SK-N-SH (cell line): ENCODE measurements around the gene ZBTB3. TPM values are rescaled to one million over a fixed set of nuclear protein-coding genes. Genes with fewer than 3 reads are reported as not detected.

Experiments
- CTCF ChIA-PET: fragments of 300-600, 350-600 bp; formaldehyde crosslinking; extraction: SDS; loops from one replicate; lab custom pipeline; 2021; lab: Yijun Ruan, JAX
- POLR2A ChIA-PET: fragments of 350-600 bp; sonication (Branson Sonifier 250); formaldehyde crosslinking; extraction: SDS; loops from one replicate; lab custom pipeline; 2020; ENCODE audit warnings: antibody characterized with exemption, inconsistent platforms; lab: Yijun Ruan, JAX
- DNase-seq: peaks from one replicate; pipeline ENCODE4 v3.0.0; 2012
- H2AFZ ChIP-seq: fragments of 200-600 bp; sonication (generic); 2 replicates; pipeline ENCODE4 v1.8.1; 2016; ENCODE audit warnings: antibody characterized with exemption, mild to moderate bottlenecking, low read depth
- H3F3A ChIP-seq: fragments of 200-600 bp; sonication (generic); replicated peaks from 2 replicates; pipeline ENCODE3; 2016; ENCODE audit warnings: antibody characterized with exemption, mild to moderate bottlenecking; ENCODE audit not compliant: insufficient read depth
- H3K27ac ChIP-seq, 2 experiments: fragments of 200-500 bp in 1 of 2; fragments of 200-600 bp in 1 of 2; sonication (Bioruptor generic) in 1 of 2; sonication (generic), shearing (Covaris generic) in 1 of 2; 2 replicates each; pipeline versions ENCODE4 v1.5.1 to v1.6.1; 2014 to 2016; ENCODE audit warnings: low read depth in 2 of 2, inconsistent platforms in 1 of 2, low read length in 1 of 2, mild to moderate bottlenecking in 1 of 2, mixed read lengths in 1 of 2
- H3K27me3 ChIP-seq: fragments of 200-600 bp; sonication (generic), shearing (Covaris generic); 2 replicates; pipeline ENCODE4 v1.6.1; 2016; ENCODE audit warnings: mixed run types; ENCODE audit not compliant: insufficient read depth
- H3K36me3 ChIP-seq, 2 experiments: fragments of 200-500 bp in 1 of 2; fragments of 200-600 bp in 1 of 2; sonication (Bioruptor generic) in 1 of 2; sonication (generic) in 1 of 2; replicated peaks in 1 of 2; 2 replicates each; pipeline versions ENCODE3 to v1.5.1; 2014 to 2016; ENCODE audit warnings: low read length in 1 of 2, mild to moderate bottlenecking in 1 of 2; ENCODE audit not compliant: insufficient read depth in 2 of 2, control insufficient read depth in 1 of 2
- H3K4me1 ChIP-seq, 2 experiments: fragments of 200-500 bp in 1 of 2; fragments of 200-600 bp in 1 of 2; sonication (Bioruptor generic) in 1 of 2; sonication (generic), shearing (Covaris generic) in 1 of 2; 2 replicates each; pipeline versions ENCODE4 v1.5.1 to v1.6.1; 2014 to 2016; ENCODE audit warnings: low read depth in 1 of 2, low read length in 1 of 2, mixed run types in 1 of 2; ENCODE audit not compliant: insufficient read depth in 2 of 2, control insufficient read depth in 1 of 2
- H3K4me2 ChIP-seq: fragments of 200-600 bp; sonication (generic), shearing (Covaris generic); 2 replicates; pipeline ENCODE4 v1.6.1; 2017; ENCODE audit warnings: mixed run types
- H3K4me3 ChIP-seq, 2 experiments: fragments of 200-500 bp in 1 of 2; fragments of 200-600 bp in 1 of 2; sonication (Bioruptor generic) in 1 of 2; sonication (generic), shearing (Covaris generic) in 1 of 2; 2 replicates each; pipeline versions ENCODE4 v1.5.1 to v1.8.1; 2014 to 2016; ENCODE audit warnings: low read depth in 2 of 2, inconsistent platforms in 1 of 2, low read length in 1 of 2, mild to moderate bottlenecking in 1 of 2, mixed read lengths in 1 of 2, moderate library complexity in 1 of 2
- H3K79me2 ChIP-seq: fragments of 200-600 bp; sonication (generic); 2 replicates; pipeline ENCODE4 v1.8.1; 2017; ENCODE audit warnings: mild to moderate bottlenecking; ENCODE audit not compliant: insufficient read depth
- H3K9ac ChIP-seq: fragments of 200-600 bp; sonication (generic); 2 replicates; pipeline ENCODE4 v1.6.1; 2017; ENCODE audit warnings: mixed run types
- H3K9me2 ChIP-seq: fragments of 200-600 bp; sonication (generic); 2 replicates; pipeline ENCODE4 v1.6.1; 2017; ENCODE audit warnings: mixed run types
- H3K9me3 ChIP-seq: fragments of 200-600 bp; sonication (generic); 2 replicates; pipeline ENCODE4 v1.6.1; 2017; ENCODE audit warnings: mixed run types, mild to moderate bottlenecking, moderate library complexity
- H4K20me1 ChIP-seq: fragments of 200-600 bp; sonication (generic); 2 replicates; pipeline ENCODE4 v1.6.1; 2017; ENCODE audit warnings: mild to moderate bottlenecking, mixed run types; ENCODE audit not compliant: insufficient read depth
- CHD2 ChIP-seq: fragments of 150-350 bp; IDR thresholded peaks from 2 replicates; pipeline ENCODE4 v1.6.1; 2018; ENCODE audit warnings: low read length; ENCODE audit not compliant: partially characterized antibody
- CTCF ChIP-seq: fragments of 200-600 bp; sonication (generic); IDR thresholded peaks from 2 replicates; pipeline ENCODE4 v1.6.1; 2017; ENCODE audit warnings: antibody characterized with exemption, mild to moderate bottlenecking, moderate library complexity
- ELF1 ChIP-seq: IDR thresholded peaks from 2 replicates; pipeline ENCODE4 v1.4.0; 2012
- EP300 ChIP-seq, 2 experiments: IDR thresholded peaks; 2 replicates each; pipeline versions ENCODE4 v1.4.0 to v1.6.1; 2012; ENCODE audit warnings: borderline replicate concordance in 1 of 2, low read depth in 1 of 2, low read length in 1 of 2
- FOXJ3 ChIP-seq: sonication (generic); formaldehyde crosslinking; IDR thresholded peaks from 2 replicates; pipeline ENCODE4 v1.5.1; 2020; ENCODE audit warnings: mild to moderate bottlenecking, missing genetic modification reagents
- FOXM1 ChIP-seq: IDR thresholded peaks from 2 replicates; pipeline ENCODE4 v1.4.0; 2012; ENCODE audit warnings: low read depth, mild to moderate bottlenecking
- GABPA ChIP-seq: IDR thresholded peaks from 2 replicates; pipeline ENCODE4 v1.4.0; 2012; ENCODE audit warnings: low read depth, mild to moderate bottlenecking
- GATA2 ChIP-seq: sonication (generic); formaldehyde crosslinking; IDR thresholded peaks from 2 replicates; pipeline ENCODE4 v1.5.0; 2020; ENCODE audit warnings: mild to moderate bottlenecking, missing genetic modification reagents
- MAX ChIP-seq: IDR thresholded peaks from 2 replicates; pipeline ENCODE4 v1.4.0; 2012; ENCODE audit warnings: low read depth
- MXI1 ChIP-seq: IDR thresholded peaks from 2 replicates; pipeline ENCODE4 v1.6.1; 2012; ENCODE audit warnings: mild to moderate bottlenecking, low read depth, low read length, improper control_type of control experiment
- NFIC ChIP-seq: IDR thresholded peaks from 2 replicates; pipeline ENCODE4 v1.4.0; 2012; ENCODE audit warnings: borderline replicate concordance
- NRF1 ChIP-seq: IDR thresholded peaks from 2 replicates; pipeline ENCODE4 v1.6.1; 2012; ENCODE audit warnings: low read depth, mild to moderate bottlenecking, low read length
- RAD21 ChIP-seq: IDR thresholded peaks from 2 replicates; pipeline ENCODE4 v1.6.1; 2012; ENCODE audit warnings: mild to moderate bottlenecking, low read length
- TCF12 ChIP-seq: IDR thresholded peaks from 2 replicates; pipeline ENCODE4 v1.4.0; 2012
- WGBS: methylation state at CpG from one replicate; pipeline ENCODE4 v1.1.6; 2017; ENCODE audit warnings: low lambda C conversion rate; 5-methylcytosine and 5-hydroxymethylcytosine counted together
- polyA plus RNA-seq, 3 experiments: library from polyadenylated mRNA; depleted of rRNA; stranded (reverse); fragments of >200 nt; gene quantifications; 2 replicates each; pipeline ENCODE4 v1.2.3, GENCODE V29; 2012
- TF ChIP-seq, protein P1 (sequence below): IDR thresholded peaks from 2 replicates; pipeline ENCODE4 v1.4.0; 2012; ENCODE audit warnings: low read depth, borderline replicate concordance
- TF ChIP-seq, protein P2 (sequence below): IDR thresholded peaks from 2 replicates; pipeline ENCODE4; 2012
- TF ChIP-seq, protein P3 (sequence below): fragments of 150-350 bp; IDR thresholded peaks from 2 replicates; pipeline ENCODE4 v1.6.1; 2017; ENCODE audit warnings: antibody characterized with exemption, low read length, low read depth, borderline replicate concordance

Gene ZBTB3
- polyA plus RNA-seq, 1 of the 3 experiments (the other 2 are of a cell fraction): 2.1 TPM

DNA sequence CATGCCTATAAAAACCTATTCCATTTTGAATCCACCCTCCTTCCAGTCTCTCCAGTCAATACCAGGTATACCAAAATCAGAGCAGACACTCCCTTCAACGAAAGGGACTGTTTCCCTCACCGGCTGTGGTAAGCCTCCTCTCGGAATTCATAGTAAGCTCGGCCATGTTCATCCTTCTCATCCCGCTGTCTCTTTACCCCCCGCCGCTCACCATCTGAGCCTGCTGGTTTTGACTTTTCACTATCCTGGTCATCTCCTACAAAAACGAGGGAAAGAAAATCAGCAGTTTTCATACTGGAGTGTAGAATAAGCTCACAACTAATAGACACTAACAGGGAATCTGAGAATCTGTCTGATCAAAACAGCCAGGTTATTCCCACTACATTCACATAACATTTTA, 29.8 kb downstream of the ZBTB3 start (continued):
- TF ChIP-seq, protein P1, sequence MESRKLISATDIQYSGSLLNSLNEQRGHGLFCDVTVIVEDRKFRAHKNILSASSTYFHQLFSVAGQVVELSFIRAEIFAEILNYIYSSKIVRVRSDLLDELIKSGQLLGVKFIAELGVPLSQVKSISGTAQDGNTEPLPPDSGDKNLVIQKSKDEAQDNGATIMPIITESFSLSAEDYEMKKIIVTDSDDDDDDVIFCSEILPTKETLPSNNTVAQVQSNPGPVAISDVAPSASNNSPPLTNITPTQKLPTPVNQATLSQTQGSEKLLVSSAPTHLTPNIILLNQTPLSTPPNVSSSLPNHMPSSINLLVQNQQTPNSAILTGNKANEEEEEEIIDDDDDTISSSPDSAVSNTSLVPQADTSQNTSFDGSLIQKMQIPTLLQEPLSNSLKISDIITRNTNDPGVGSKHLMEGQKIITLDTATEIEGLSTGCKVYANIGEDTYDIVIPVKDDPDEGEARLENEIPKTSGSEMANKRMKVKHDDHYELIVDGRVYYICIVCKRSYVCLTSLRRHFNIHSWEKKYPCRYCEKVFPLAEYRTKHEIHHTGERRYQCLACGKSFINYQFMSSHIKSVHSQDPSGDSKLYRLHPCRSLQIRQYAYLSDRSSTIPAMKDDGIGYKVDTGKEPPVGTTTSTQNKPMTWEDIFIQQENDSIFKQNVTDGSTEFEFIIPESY: no peak
- TF ChIP-seq TCF12 (no peak), GATA2 (CRISPR knock-in tag) (no peak), FOXM1 (no peak)

GRCh38 chr11:62721994-62722393, 32.0 kb downstream of the ZBTB3 start:
- no peak overlapping the region for H3K9ac ChIP-seq
- H3K9me3 ChIP-seq: no peaks in the 10 kb centered on the region
- H3K4me1 ChIP-seq: peaks cover 9 to 15% of the 10 kb centered on the region in 2 experiments; a peak in 3 of 4 replicates
- 89% methylated on average over 7 of the region's 7 CpGs for WGBS
- no peak for TF ChIP-seq FOXM1
- 0 out of 2 replicates have a peak, but pooled peaks have one; percentile 20 for TF ChIP-seq CTCF
- no peaks in the 10 kb centered on the region for H3K9me2 ChIP-seq
- peaks cover 98% of the 10 kb centered on the region for H3K79me2 ChIP-seq
- CTCF ChIA-PET: no interaction called here
- POLR2A ChIA-PET: no interaction called here
- H3K27ac ChIP-seq: no peak overlapping the region
- no peak overlapping the region for H3K4me2 ChIP-seq
- H2AFZ ChIP-seq: no peak overlapping the region
- DNase-seq: no peak
- H3K36me3 ChIP-seq: peaks cover 59 to 87% of the 10 kb centered on the region in 2 experiments
- peaks cover 22% of the 10 kb centered on the region for H3F3A ChIP-seq
- H4K20me1 ChIP-seq: peaks cover 36% of the 10 kb centered on the region
- H3K27me3 ChIP-seq: no peaks in the 10 kb centered on the region
- no peak overlapping the region for H3K4me3 ChIP-seq

GRCh38 chr11:62719302-62719978, 34.5 kb downstream of the ZBTB3 start:
- POLR2A ChIA-PET: no interaction called here
- CTCF ChIA-PET: no interaction called here

More at GRCh38 chr11:62719302-62719978, 34.5 kb downstream of the ZBTB3 start:
- TF ChIP-seq, protein P1: no peak
- TF ChIP-seq, protein P2, sequence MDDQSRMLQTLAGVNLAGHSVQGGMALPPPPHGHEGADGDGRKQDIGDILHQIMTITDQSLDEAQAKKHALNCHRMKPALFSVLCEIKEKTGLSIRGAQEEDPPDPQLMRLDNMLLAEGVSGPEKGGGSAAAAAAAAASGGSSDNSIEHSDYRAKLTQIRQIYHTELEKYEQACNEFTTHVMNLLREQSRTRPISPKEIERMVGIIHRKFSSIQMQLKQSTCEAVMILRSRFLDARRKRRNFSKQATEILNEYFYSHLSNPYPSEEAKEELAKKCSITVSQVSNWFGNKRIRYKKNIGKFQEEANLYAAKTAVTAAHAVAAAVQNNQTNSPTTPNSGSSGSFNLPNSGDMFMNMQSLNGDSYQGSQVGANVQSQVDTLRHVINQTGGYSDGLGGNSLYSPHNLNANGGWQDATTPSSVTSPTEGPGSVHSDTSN: no peak
- TF ChIP-seq ELF1: no peak
- TF ChIP-seq MAX: no peak
- TF ChIP-seq, protein P3, sequence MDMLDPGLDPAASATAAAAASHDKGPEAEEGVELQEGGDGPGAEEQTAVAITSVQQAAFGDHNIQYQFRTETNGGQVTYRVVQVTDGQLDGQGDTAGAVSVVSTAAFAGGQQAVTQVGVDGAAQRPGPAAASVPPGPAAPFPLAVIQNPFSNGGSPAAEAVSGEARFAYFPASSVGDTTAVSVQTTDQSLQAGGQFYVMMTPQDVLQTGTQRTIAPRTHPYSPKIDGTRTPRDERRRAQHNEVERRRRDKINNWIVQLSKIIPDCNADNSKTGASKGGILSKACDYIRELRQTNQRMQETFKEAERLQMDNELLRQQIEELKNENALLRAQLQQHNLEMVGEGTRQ: no peak
- no peak for TF ChIP-seq NFIC
- TF ChIP-seq GATA2 (CRISPR knock-in tag): no peak
- no peak for TF ChIP-seq NRF1
- no peak for TF ChIP-seq GABPA
- no peak for TF ChIP-seq CHD2
- no peak for TF ChIP-seq MXI1
- no peak for TF ChIP-seq EP300 (IDR thresholded peaks at IDR 0.05; ENCODE audit: borderline replicate concordance in 1 of 2, low read depth in 1 of 2, low read length in 1 of 2)
- no peak for TF ChIP-seq RAD21
- TF ChIP-seq FOXJ3 (CRISPR knock-in tag): no peak
- TF ChIP-seq, all 33 proteins: peak for 0
- no peak overlapping the region for H3K4me2 ChIP-seq
- peaks cover 33% of the 10 kb centered on the region for H3F3A ChIP-seq
- H3K36me3 ChIP-seq: peaks cover 77 to 94% of the 10 kb centered on the region in 2 experiments
- no peak overlapping the region for H3K9ac ChIP-seq
- peaks cover 94% of the 10 kb centered on the region for H3K79me2 ChIP-seq
- H2AFZ ChIP-seq: no peak overlapping the region
- no peak overlapping the region for H3K27ac ChIP-seq
- no peaks in the 10 kb centered on the region for H3K27me3 ChIP-seq
- peaks cover 5 to 11% of the 10 kb centered on the region in 2 experiments; a peak in 3 of 4 replicates for H3K4me1 ChIP-seq
- 100% methylated on average over 2 of the region's 2 CpGs for WGBS
- no peak overlapping the region for H3K4me3 ChIP-seq
- no peak for DNase-seq
- peaks cover 13% of the 10 kb centered on the region for H4K20me1 ChIP-seq
- no peaks in the 10 kb centered on the region for H3K9me2 ChIP-seq
- H3K9me3 ChIP-seq: no peaks in the 10 kb centered on the region
